ENCODE results near the gene SVIL. TPM values are rescaled to one million over a fixed set of nuclear protein-coding genes. Genes with fewer than 3 reads are reported as not detected.

Gene SVIL
- polyA plus RNA-seq, 1 donor (not counting 4 experiments of a cell fraction or from before 2014, with no cell fraction given) = 16.2 TPM

GRCh38 chr10:29618341-29619171, 16.2 kb downstream of the SVIL start:
- dilution Hi-C loops (cut with MboI; ENCODE audit: extremely low pct_ligation_motif_present, low sequenced_read_pairs) = no loop called here
- H3K36me3 ChIP-seq (ENCODE audit: control insufficient read depth in 2 of 2, extremely low read depth in 1 of 2, insufficient read depth in 2 of 2, low read length in 2 of 2) = no peaks in the 10 kb centered on the region
- no peak overlapping the region for H3K27ac ChIP-seq (ENCODE audit: control insufficient read depth, insufficient read depth, low read length)
- H3K9ac ChIP-seq (ENCODE audit: control insufficient read depth, extremely low read depth, insufficient read depth, low read length) = no peak overlapping the region
- no peaks in the 10 kb centered on the region for H3K27me3 ChIP-seq (ENCODE audit: control insufficient read depth, extremely low read depth, insufficient read depth, low read length)
- H3K4me1 ChIP-seq (ENCODE audit: control insufficient read depth, extremely low read depth, insufficient read depth, low read length) = peaks cover 11% of the 10 kb centered on the region
- H4K20me1 ChIP-seq (ENCODE audit: control insufficient read depth, extremely low read depth, insufficient read depth, low read length) = no peaks in the 10 kb centered on the region
- H3K9me1 ChIP-seq (ENCODE audit: control insufficient read depth, extremely low read depth, insufficient read depth, low read length) = no peaks in the 10 kb centered on the region
- TF ChIP-seq CTCF (optimal IDR thresholded peaks at IDR 0.05 in 1 of 3, IDR thresholded peaks at IDR 0.05 in 1 of 3, conservative IDR thresholded peaks at IDR 0.05 in 1 of 3; ENCODE audit: extremely low read depth in 1 of 3, insufficient read depth in 2 of 3, low read length in 3 of 3) (no peak), EZH2 (IDR thresholded peaks at IDR 0.05; ENCODE audit: low read length) (no peak)
- H3K4me2 ChIP-seq (ENCODE audit: control insufficient read depth, extremely low read depth, insufficient read depth, low read depth, low read length) = no peak overlapping the region
- H2AFZ ChIP-seq (ENCODE audit: control insufficient read depth, low read length) = no peak overlapping the region
- no peak for DNase-seq (ENCODE audit: low read depth, low spot score)
- no peaks in the 10 kb centered on the region for H3K9me3 ChIP-seq (ENCODE audit: control insufficient read depth, low read depth, low read length)
- H3K4me3 ChIP-seq (ENCODE audit: control insufficient read depth in 2 of 3, extremely low read depth in 1 of 3, insufficient read depth in 2 of 3, low read depth in 1 of 3, low read length in 3 of 3) = no peak overlapping the region
- H3K79me2 ChIP-seq (ENCODE audit: control insufficient read depth, insufficient read depth, low read length) = peaks cover 43% of the 10 kb centered on the region
- no peak for FAIRE-seq

- dilution Hi-C loops (cut with MboI; ENCODE audit: extremely low pct_ligation_motif_present, low sequenced_read_pairs) = no loop called here
- Histone ChIP-seq H3K27ac (ENCODE audit: control insufficient read depth, insufficient read depth, low read length) (no peak overlapping the region), H3K9me3 (ENCODE audit: control insufficient read depth, low read depth, low read length) (no peaks in the 10 kb centered on the region), H3K4me3 (ENCODE audit: control insufficient read depth in 2 of 3, extremely low read depth in 1 of 3, insufficient read depth in 2 of 3, low read depth in 1 of 3, low read length in 3 of 3) (no peak overlapping the region), H3K9me1 (ENCODE audit: control insufficient read depth, extremely low read depth, insufficient read depth, low read length) (no peaks in the 10 kb centered on the region), H3K79me2 (ENCODE audit: control insufficient read depth, insufficient read depth, low read length) (peaks cover 38% of the 10 kb centered on the region), H4K20me1 (ENCODE audit: control insufficient read depth, extremely low read depth, insufficient read depth, low read length) (no peaks in the 10 kb centered on the region), H3K27me3 (ENCODE audit: control insufficient read depth, extremely low read depth, insufficient read depth, low read length) (no peaks in the 10 kb centered on the region), H3K4me1 (ENCODE audit: control insufficient read depth, extremely low read depth, insufficient read depth, low read length) (peaks cover 11% of the 10 kb centered on the region), H3K4me2 (ENCODE audit: control insufficient read depth, extremely low read depth, insufficient read depth, low read depth, low read length) (no peak overlapping the region), H2AFZ (ENCODE audit: control insufficient read depth, low read length) (no peak overlapping the region), H3K36me3 (ENCODE audit: control insufficient read depth in 2 of 2, extremely low read depth in 1 of 2, insufficient read depth in 2 of 2, low read length in 2 of 2) (no peaks in the 10 kb centered on the region), H3K9ac (ENCODE audit: control insufficient read depth, extremely low read depth, insufficient read depth, low read length) (no peak overlapping the region)
- FAIRE-seq (no peak), DNase-seq (ENCODE audit: low read depth, low spot score) (no peak)
- no peak for TF ChIP-seq EZH2 (IDR thresholded peaks at IDR 0.05; ENCODE audit: low read length)
- TF ChIP-seq CTCF (optimal IDR thresholded peaks at IDR 0.05 in 1 of 3, IDR thresholded peaks at IDR 0.05 in 1 of 3, conservative IDR thresholded peaks at IDR 0.05 in 1 of 3; ENCODE audit: extremely low read depth in 1 of 3, insufficient read depth in 2 of 3, low read length in 3 of 3) = no peak
These were observed 16.9 kb downstream of the SVIL start for GRCh38 chr10:29617880-29618340.

Data from keratinocyte (primary cell).